GM12878 (cell line): Measurements from ENCODE around the gene ACRBP. TPM values are rescaled to one million over a fixed set of nuclear protein-coding genes. Genes with fewer than 3 reads are reported as not detected.

Experiments
- ASH2L ChIP-seq: fragments of 300-600, 200-600 bp; sonication (generic); IDR thresholded peaks from 2 replicates; pipeline ENCODE4 v1.6.1; 2017; ENCODE audit warnings: low read depth, mild to moderate bottlenecking, borderline replicate concordance
- BCL11A ChIP-seq: IDR thresholded peaks from 2 replicates; pipeline ENCODE4 v1.6.1; 2011; ENCODE audit warnings: low read depth, low read length
- E2F8 ChIP-seq: fragments of 450-650 bp; IDR thresholded peaks from 2 replicates; pipeline ENCODE4 v1.6.1; 2018; ENCODE audit warnings: mild to moderate bottlenecking, low read depth, moderate library complexity; ENCODE audit not compliant: partially characterized antibody
- ESRRA ChIP-seq: IDR thresholded peaks from 2 replicates; pipeline ENCODE4 v1.6.1; 2012; ENCODE audit warnings: mild to moderate bottlenecking, low read length, improper control_type of control experiment
- FOXK2 ChIP-seq: fragments of 450-650 bp; IDR thresholded peaks from 2 replicates; pipeline ENCODE4 v1.6.1; 2017; ENCODE audit warnings: mild to moderate bottlenecking, moderate library complexity
- GABPA ChIP-seq: IDR thresholded peaks from 2 replicates; pipeline ENCODE4 v1.6.1; 2014; ENCODE audit warnings: antibody characterized with exemption, low read depth, mild to moderate bottlenecking, inconsistent platforms
- HCFC1 ChIP-seq: fragments of 150-350 bp; IDR thresholded peaks from 2 replicates; pipeline ENCODE4 v1.6.1; 2014; ENCODE audit warnings: low read length
- HDGF ChIP-seq: fragments of 450-650 bp; IDR thresholded peaks from 2 replicates; pipeline ENCODE4 v1.6.1; 2016; ENCODE audit warnings: antibody characterized with exemption
- MEF2B ChIP-seq: fragments of 450-650 bp; IDR thresholded peaks from 2 replicates; pipeline ENCODE4 v1.6.1; 2018; ENCODE audit warnings: mild to moderate bottlenecking, moderate library complexity; ENCODE audit not compliant: partially characterized antibody, poor library complexity, severe bottlenecking
- MYC ChIP-seq: IDR thresholded peaks from 2 replicates; pipeline ENCODE4 v1.6.1; 2011; ENCODE audit warnings: mild to moderate bottlenecking, low read length, moderate library complexity, inconsistent platforms; ENCODE audit not compliant: insufficient read depth, insufficient replicate concordance, insufficient read length, severe bottlenecking
- NRF1 ChIP-seq: conservative IDR thresholded peaks from 2 replicates; pipeline ENCODE4 v1.6.1; 2011; ENCODE audit warnings: mild to moderate bottlenecking, low read depth, low read length, improper control_type of control experiment
- PRDM15 ChIP-seq: fragments of 450-650 bp; formaldehyde crosslinking; IDR thresholded peaks from 2 replicates; pipeline ENCODE4 v1.4.0; 2020; ENCODE audit warnings: mild to moderate bottlenecking, moderate library complexity
- RB1 ChIP-seq: fragments of 450-650 bp; formaldehyde crosslinking; IDR thresholded peaks from 2 replicates; pipeline ENCODE4 v1.6.1; 2017; ENCODE audit warnings: mild to moderate bottlenecking, borderline replicate concordance
- RELB ChIP-seq: fragments of 450-650 bp; IDR thresholded peaks from 2 replicates; pipeline ENCODE4 v1.6.1; 2017; ENCODE audit warnings: low read depth, mild to moderate bottlenecking, moderate library complexity
- SMARCA5 ChIP-seq: fragments of 450-650 bp; IDR thresholded peaks from 2 replicates; pipeline ENCODE4 v1.6.1; 2017; ENCODE audit warnings: mild to moderate bottlenecking
- ZBTB11 ChIP-seq: fragments of 450-650 bp; formaldehyde crosslinking; IDR thresholded peaks from 2 replicates; pipeline ENCODE4 v1.5.0; 2022; ENCODE audit warnings: mild to moderate bottlenecking, missing genetic modification characterization
- ZNF384 ChIP-seq: IDR thresholded peaks from 2 replicates; pipeline ENCODE4 v1.6.1; 2012; ENCODE audit warnings: low read depth, mild to moderate bottlenecking, low read length, improper control_type of control experiment, borderline replicate concordance
- polyA plus RNA-seq, 11 experiments: library from polyadenylated mRNA; depleted of rRNA in 4 of 11; unstranded in 6 of 11; stranded (reverse) in 5 of 11; fragments of >200 nt; fragmentation: Nextera tagmentation in 4 of 11; fragmentation: Illumina TruSeq in 1 of 11; extraction: Ambion mirVana in 4 of 11; extraction: Trizol in 1 of 11; gene quantifications; 1 replicate in 1 of 11; 2 replicates in 10 of 11; pipeline versions ENCODE4 v1.2.1 to v1.2.3, GENCODE V29; 2011 to 2016; ENCODE audit warnings: inconsistent platforms in 2 of 11, missing spikeins in 2 of 11, low read depth in 1 of 11
- total RNA-seq, 4 experiments: library from RNA; depleted of rRNA in 3 of 4; stranded (reverse); fragments of >200 nt in 3 of 4; fragmentation: Illumina TruSeq in 1 of 4; extraction: Trizol in 1 of 4; gene quantifications; 2 replicates each; pipeline versions ENCODE4 v1.2.1 to v1.2.3, GENCODE V29; 2013 to 2021

Gene ACRBP
- total and polyA plus RNA-seq, 10 of the 15 experiments (the other 5 are each of a cell fraction or from before 2014, with no cell fraction given): 0.54 to 1.4 (median 0.87) TPM

GRCh38 chr12:6688543-6688998 is 41.3 kb upstream of the ACRBP start (continued):
- TF ChIP-seq ZBTB11 (CRISPR knock-in tag) (no peak), ESRRA (no peak), PRDM15 (no peak), MYC (no peak), HCFC1 (no peak; the same call in 1 of the 2 replicates), MEF2B (peak; percentile 13), FOXK2 (no peak), BCL11A (no peak), RELB (no peak), SMARCA5 (peak; percentile 6; the same call in 1 of the 2 replicates), HDGF (0 out of 2 replicates have a peak, but pooled peaks have one; percentile 52), RB1 (no peak), GABPA (no peak; the same call in 1 of the 2 replicates), ZNF384 (no peak), NRF1 (no peak), E2F8 (no peak), ASH2L (no peak)
